HepG2 (cell line): Measurements from ENCODE around the gene IGFLR1. TPM values are rescaled to one million over a fixed set of nuclear protein-coding genes. Genes with fewer than 3 reads are reported as not detected.

Experiments
- ATAC-seq: fragments of 200-7000 bp; cut with Tn5 transposase; 3 replicates; pipeline ENCODE4 v1.9.1; 2020; ENCODE audit warnings: mild to moderate bottlenecking, moderate library complexity
- BruUV-seq: library from RNA; stranded (reverse); fragments of 400-500 nt; replicated peaks from 2 replicates; lab custom pipeline; 2021; lab: Mats Ljungman, UMichigan
- CTCF ChIA-PET: fragments of 300-600 bp; formaldehyde crosslinking; extraction: SDS; loops from one replicate; lab custom pipeline; 2021; ENCODE audit warnings: low total read pairs, inconsistent platforms, low intra/inter-chr PET ratio; lab: Yijun Ruan, JAX
- POLR2A ChIA-PET: fragments of 350-600 bp; sonication (Branson Sonifier 250); formaldehyde crosslinking; loops from one replicate; lab custom pipeline; 2020; ENCODE audit warnings: antibody characterized with exemption, inconsistent platforms; lab: Yijun Ruan, JAX
- DNase-seq: peaks from one replicate; pipeline ENCODE4 v3.0.0-alpha.2; 2015; ENCODE audit warnings: low spot score
- FAIRE-seq: peaks from 3 replicates; lab custom pipeline; 2011; peaks lifted over from hg19 to GRCh38; lab: Jason Lieb, UNC
- H2AFZ ChIP-seq: one replicate; pipeline ENCODE4 v1.6.1; 2011; ENCODE audit warnings: low read length, inconsistent platforms
- H3K27ac ChIP-seq: fragments of 300-600 bp; 3 replicates; pipeline ENCODE4 v1.8.0; 2011; ENCODE audit warnings: mixed run types, mild to moderate bottlenecking, mixed read lengths, low read length, inconsistent platforms; ENCODE audit not compliant: insufficient read depth; ENCODE audit errors: extremely low read length
- H3K27me3 ChIP-seq, 2 experiments: fragments of 200-600 bp in 1 of 2; 2 replicates in 1 of 2; 3 replicates in 1 of 2; pipeline versions ENCODE4 v1.6.0 to v1.8.0; 2011; ENCODE audit warnings: low read length in 2 of 2, mild to moderate bottlenecking in 2 of 2, moderate library complexity in 2 of 2, inconsistent platforms in 1 of 2; ENCODE audit not compliant: insufficient read depth in 2 of 2, control insufficient read depth in 1 of 2
- H3K36me3 ChIP-seq, 2 experiments: fragments of 200-600 bp in 1 of 2; replicated peaks in 1 of 2; 2 replicates in 1 of 2; 3 replicates in 1 of 2; pipeline versions ENCODE4 v1.5.1 to v1.8.0; 2011; ENCODE audit warnings: low read length in 2 of 2, inconsistent platforms in 1 of 2; ENCODE audit not compliant: insufficient read depth in 2 of 2, control insufficient read depth in 1 of 2
- H3K4me1 ChIP-seq: 2 replicates; pipeline ENCODE4 v1.5.1; 2012; ENCODE audit warnings: low read length, inconsistent platforms; ENCODE audit not compliant: insufficient read depth
- H3K4me2 ChIP-seq: 2 replicates; pipeline ENCODE4 v1.6.0; 2011; ENCODE audit warnings: low read depth, low read length, inconsistent platforms
- H3K4me3 ChIP-seq, 3 experiments: fragments of 200-600 bp in 1 of 3; sonication (generic), shearing (Covaris generic) in 1 of 3; replicated peaks in 1 of 3; 2 replicates each; pipeline ENCODE4 v1.5.1; 2011 to 2016; ENCODE audit warnings: low read length in 3 of 3, inconsistent platforms in 2 of 3, low read depth in 2 of 3, mild to moderate bottlenecking in 2 of 3, control low read depth in 1 of 3, mixed read lengths in 1 of 3; ENCODE audit not compliant: insufficient read depth in 1 of 3
- H3K79me2 ChIP-seq: one replicate; pipeline ENCODE4 v1.6.1; 2011; ENCODE audit warnings: low read length, inconsistent platforms; ENCODE audit not compliant: insufficient read depth
- H3K9ac ChIP-seq: 2 replicates; pipeline ENCODE4 v1.6.0; 2011; ENCODE audit warnings: mild to moderate bottlenecking, low read depth, low read length, inconsistent platforms; ENCODE audit not compliant: insufficient read depth
- H3K9me3 ChIP-seq: 2 replicates; pipeline ENCODE4 v1.5.1; 2012; ENCODE audit warnings: mild to moderate bottlenecking, low read length
- H4K20me1 ChIP-seq: 2 replicates; pipeline ENCODE4 v1.6.0; 2011; ENCODE audit warnings: inconsistent platforms, mild to moderate bottlenecking, low read length, moderate library complexity; ENCODE audit not compliant: insufficient read depth
- EHMT2 ChIP-seq: fragments of 200-600 bp; sonication (generic); IDR thresholded peaks from 2 replicates; pipeline ENCODE4 v1.7.0; 2017; ENCODE audit warnings: antibody characterized with exemption, low read depth, low read length, borderline replicate concordance
- HMGXB3 ChIP-seq: sonication (generic); formaldehyde crosslinking; IDR thresholded peaks from 2 replicates; pipeline ENCODE4 v1.4.0; 2020; ENCODE audit warnings: missing genetic modification reagents, borderline replicate concordance
- NFIB ChIP-seq: sonication (generic); formaldehyde crosslinking; IDR thresholded peaks from 2 replicates; pipeline ENCODE4 v1.9.0; 2021; ENCODE audit warnings: missing genetic modification reagents, mild to moderate bottlenecking, borderline replicate concordance
- WGBS: methylation state at CpG from one replicate; pipeline ENCODE4 v1.1.6; 2017; ENCODE audit warnings: low lambda C conversion rate; 5-methylcytosine and 5-hydroxymethylcytosine counted together
- in situ Hi-C: cut with HindIII; loops from 2 replicates; pipeline ENCODE4 v1.10.0; 2017; ENCODE audit warnings: low pct_unique_long_range_greater_than_20kb; ENCODE audit not compliant: extremely low pct_ligation_motif_present
- intact Hi-C: fragments of 100-400 bp; cut with micrococcal nuclease; formaldehyde crosslinking; loops from one replicate; pipeline ENCODE4 v1.10.0; 2022; ENCODE audit not compliant: unreplicated experiment
- polyA plus RNA-seq, 8 experiments: library from polyadenylated mRNA; depleted of rRNA in 3 of 8; stranded (reverse) in 7 of 8; unstranded in 1 of 8; fragments of >200 nt; fragmentation: Illumina TruSeq in 4 of 8; extraction: Trizol in 4 of 8; gene quantifications; 2 replicates each; pipeline versions ENCODE4 v1.2.1 to v1.2.3, GENCODE V29; 2011 to 2016; ENCODE audit warnings: low read depth in 4 of 8, missing spikeins in 1 of 8, mixed read lengths in 1 of 8; ENCODE audit not compliant: insufficient read depth in 1 of 8
- total RNA-seq, 5 experiments: library from RNA; depleted of rRNA; stranded (reverse); fragments of >200 nt; fragmentation: Illumina TruSeq; extraction: Trizol; gene quantifications; 2 replicates each; pipeline ENCODE4 v1.2.3, GENCODE V29; 2016; ENCODE audit warnings: low read depth in 1 of 5

IGFLR1 gene
- total and polyA plus RNA-seq, 2 of the 13 experiments (the other 11 are each of a cell fraction or from before 2014, with no cell fraction given): 5.4 to 8.9 TPM

- ATAC-seq (no peak), DNase-seq (no peak), FAIRE-seq (no peak)
- no peak overlapping the region for H3K27ac ChIP-seq
- H3K4me3 ChIP-seq: no peak overlapping the region
- WGBS: 97% methylated on average over 17 of the region's 17 CpGs
- no TSS peak for BruUV-seq
- CTCF ChIA-PET: no interaction called here
- peaks cover 6% of the 10 kb centered on the region for H3K79me2 ChIP-seq
- H2AFZ ChIP-seq: no peak overlapping the region
- in situ Hi-C loops: no loop called here
- intact Hi-C loops: no loop called here
- peaks cover 21% of the 10 kb centered on the region for H3K4me1 ChIP-seq
- no peak overlapping the region for H3K4me2 ChIP-seq
- H3K9me3 ChIP-seq: no peaks in the 10 kb centered on the region
- H4K20me1 ChIP-seq: no peaks in the 10 kb centered on the region
- TF ChIP-seq EHMT2 (no peak), NFIB (CRISPR knock-in tag) (no peak), HMGXB3 (CRISPR knock-in tag) (no peak)
- POLR2A ChIA-PET: no interaction called here
- H3K36me3 ChIP-seq: peaks cover 3 to 24% of the 10 kb centered on the region in 2 experiments; a peak in 3 of 5 replicates
- no peaks in the 10 kb centered on the region for H3K27me3 ChIP-seq
- H3K9ac ChIP-seq: no peak overlapping the region
These were observed 12.9 kb upstream of the IGFLR1 start for GRCh38 chr19:35755131-35755549.
